WERI-Rb-1 (cell line): Measurements from ENCODE around the gene LBH.
"Not testable (repeated sequence)": the region's sequence is repeated elsewhere in the genome, so short reads cannot be mapped to it uniquely, and the experiment has no call there.

ENCODE experiments used
- DNase-seq: peaks from one replicate; pipeline ENCODE4 v3.0.0-alpha.2; 2020
- H3K27ac ChIP-seq: fragments of 250-450 bp; sonication (Bioruptor Pico); 2 replicates; pipeline ENCODE4 v1.5.1; 2020; ENCODE audit warnings: mild to moderate bottlenecking, moderate library complexity
- H3K27me3 ChIP-seq: fragments of 250-450 bp; sonication (Bioruptor Pico); 2 replicates; pipeline ENCODE4 v1.5.1; 2021; ENCODE audit warnings: mild to moderate bottlenecking, low read depth, moderate library complexity; ENCODE audit not compliant: insufficient read depth, severe bottlenecking
- H3K36me3 ChIP-seq: fragments of 250-450 bp; sonication (Bioruptor Pico); 2 replicates; pipeline ENCODE4 v1.5.1; 2020; ENCODE audit warnings: mild to moderate bottlenecking, moderate library complexity
- H3K4me3 ChIP-seq: 2 replicates; pipeline ENCODE4 v1.5.1; 2011; ENCODE audit warnings: low read depth, mild to moderate bottlenecking, control low read depth, low read length
- H3K9me3 ChIP-seq: fragments of 250-450 bp; sonication (Bioruptor Pico); 2 replicates; pipeline ENCODE4 v1.5.1; 2021; ENCODE audit warnings: mild to moderate bottlenecking, moderate library complexity; ENCODE audit not compliant: severe bottlenecking
- CTCF ChIP-seq: IDR thresholded peaks from 2 replicates; pipeline ENCODE4 v1.5.1; 2011; ENCODE audit warnings: low read depth, mild to moderate bottlenecking, control low read depth, inconsistent platforms, low read length

LBH gene

GRCh38 chr2:30268296-30268871, 37.0 kb downstream of the LBH start:
- Histone ChIP-seq H3K4me3 (no peak overlapping the region), H3K36me3 (no peaks in the 10 kb centered on the region), H3K9me3 (no peaks in the 10 kb centered on the region), H3K27me3 (no peaks in the 10 kb centered on the region), H3K27ac (no peak overlapping the region)
- TF ChIP-seq CTCF: no peak
- no peak for DNase-seq

GRCh38 chr2:30269114-30269770, 37.9 kb downstream of the LBH start:
- not testable (repeated sequence) for H3K4me3 ChIP-seq, H3K36me3 ChIP-seq, H3K9me3 ChIP-seq, DNase-seq, H3K27me3 ChIP-seq, H3K27ac ChIP-seq

- no peaks in the 10 kb centered on the region for H3K36me3 ChIP-seq
- H3K9me3 ChIP-seq: no peaks in the 10 kb centered on the region
- no peak for DNase-seq
- no peak overlapping the region for H3K4me3 ChIP-seq
- TF ChIP-seq CTCF: no peak
- no peak overlapping the region for H3K27ac ChIP-seq
- H3K27me3 ChIP-seq: no peaks in the 10 kb centered on the region
Observed at GRCh38 chr2:30269771-30270145, 38.4 kb downstream of the LBH start.

- Histone ChIP-seq H3K36me3 (no peaks in the 10 kb centered on the region), H3K27ac (no peak overlapping the region), H3K9me3 (no peaks in the 10 kb centered on the region), H3K27me3 (no peaks in the 10 kb centered on the region), H3K4me3 (no peak overlapping the region)
- no peak for TF ChIP-seq CTCF
- DNase-seq: no peak
Observed at GRCh38 chr2:30270166-30270565, 38.8 kb downstream of the LBH start.

GRCh38 chr2:30271301-30271700, 40.0 kb downstream of the LBH start:
- TF ChIP-seq CTCF: no peak
- no peak overlapping the region for H3K4me3 ChIP-seq
- H3K9me3 ChIP-seq: no peaks in the 10 kb centered on the region
- no peaks in the 10 kb centered on the region for H3K27me3 ChIP-seq
- H3K27ac ChIP-seq: no peak overlapping the region
- no peak for DNase-seq
- H3K36me3 ChIP-seq: no peaks in the 10 kb centered on the region

- no peak for DNase-seq
- no peaks in the 10 kb centered on the region for H3K9me3 ChIP-seq
- no peaks in the 10 kb centered on the region for H3K27me3 ChIP-seq
- no peak overlapping the region for H3K27ac ChIP-seq
- no peak for TF ChIP-seq CTCF
- no peaks in the 10 kb centered on the region for H3K36me3 ChIP-seq
- H3K4me3 ChIP-seq: no peak overlapping the region
Observed at GRCh38 chr2:30272286-30272685, 41.0 kb downstream of the LBH start.
